Transverse colon (tissue), 4 donors: ENCODE data around the gene BRINP2. TPM values are rescaled to one million over a fixed set of nuclear protein-coding genes. Genes with fewer than 3 reads are reported as not detected.

Experiments used
- DNase-seq: peaks from one replicate; pipeline ENCODE4 v3.0.0-alpha.2; 2019
- H3K27ac ChIP-seq, 4 donors: fragments of 200-600 bp; sonication (generic); 2 replicates each; pipeline ENCODE4 v1.5.1; 2016 to 2018; ENCODE audit warnings: inconsistent platforms in 4 of 4
- H3K27me3 ChIP-seq: fragments of 200-600 bp; sonication (generic); 2 replicates; pipeline ENCODE4 v1.5.1; 2017; ENCODE audit warnings: inconsistent platforms
- H3K36me3 ChIP-seq, 4 donors: fragments of 200-600 bp; sonication (generic); 2 replicates each; pipeline ENCODE4 v1.5.1; 2017 to 2019; ENCODE audit warnings: inconsistent platforms in 4 of 4
- H3K4me1 ChIP-seq, 4 donors: fragments of 200-600 bp; sonication (generic); 2 replicates each; pipeline ENCODE4 v1.5.1; 2017 to 2020; ENCODE audit warnings: inconsistent platforms in 4 of 4
- H3K4me3 ChIP-seq, 4 donors: fragments of 200-600 bp; sonication (generic); 1 replicate in 1 of 4; 2 replicates in 3 of 4; pipeline versions ENCODE4 v1.5.1 to v1.6.1; 2017 to 2019; ENCODE audit warnings: inconsistent platforms in 4 of 4
- H3K9me3 ChIP-seq, 2 donors: fragments of 200-600 bp; sonication (generic); 2 replicates each; pipeline ENCODE4 v1.5.1; 2017 to 2019; ENCODE audit warnings: inconsistent platforms in 2 of 2
- CTCF ChIP-seq, 5 experiments: fragments of 200-600 bp in 3 of 5; fragments of 450-650 bp in 2 of 5; sonication (generic) in 3 of 5; IDR thresholded peaks; 1 replicate in 2 of 5; 2 replicates in 3 of 5; pipeline ENCODE4 v1.5.1; 2016 to 2017; ENCODE audit warnings: antibody characterized with exemption in 5 of 5, inconsistent platforms in 3 of 5, mild to moderate bottlenecking in 2 of 5, moderate library complexity in 1 of 5
- EP300 ChIP-seq: sonication (generic); formaldehyde crosslinking; IDR thresholded peaks from one replicate; pipeline ENCODE4 v1.6.1; 2017; ENCODE audit warnings: antibody characterized with exemption, low read depth
- POLR2A ChIP-seq: fragments of 450-650 bp; IDR thresholded peaks from one replicate; pipeline ENCODE4 v1.6.1; 2016; ENCODE audit warnings: antibody characterized with exemption, mild to moderate bottlenecking, moderate library complexity
- POLR2AphosphoS5 ChIP-seq, 3 donors: sonication (generic); formaldehyde crosslinking; IDR thresholded peaks; one replicate each; pipeline ENCODE4 v1.6.1; 2016; ENCODE audit warnings: antibody characterized with exemption in 3 of 3
- WGBS, 2 donors: methylation state at CpG; one replicate each; pipeline ENCODE4 v1.1.5; 2018; ENCODE audit warnings: low coverage in 1 of 2; 5-methylcytosine and 5-hydroxymethylcytosine counted together
- in situ Hi-C, 4 donors: fragments of 200-750 bp; cut with MboI; loops; one replicate each; pipeline versions ENCODE4 v1.15.0 to v1.15.1; 2017; ENCODE audit warnings: low sequenced_read_pairs in 3 of 4, low pct_ligation_motif_present in 1 of 4, low pct_unique_long_range_greater_than_20kb in 1 of 4
- intact Hi-C: fragments of 100-400 bp; cut with DNase I; formaldehyde crosslinking; loops from one replicate; pipeline ENCODE4 v1.15.1; 2023; ENCODE audit warnings: low total_unique reads
- total RNA-seq, 4 donors: library from RNA; depleted of rRNA; stranded (reverse); fragments of >200 nt; gene quantifications; one replicate each; pipeline ENCODE4 v1.1.0, GENCODE V29; 2016

BRINP2 gene
- total RNA-seq, 4 donors from 2014 or later = not detected

- Histone ChIP-seq H3K4me1 (no peaks in the 10 kb centered on the region), H3K4me3 (no peak overlapping the region), H3K27me3 (no peaks in the 10 kb centered on the region), H3K27ac (no peak overlapping the region), H3K9me3 (no peaks in the 10 kb centered on the region), H3K36me3 (no peaks in the 10 kb centered on the region)
- intact Hi-C loops = no loop called here
- WGBS, 2 donors = 86 to 100% methylated on average over 1 of the region's 1 CpG
- TF ChIP-seq POLR2A (no peak), POLR2AphosphoS5 (IDR thresholded peaks at IDR 0.05) (no peak), CTCF (IDR thresholded peaks at IDR 0.05) (no peak), EP300 (no peak)
- no peak for DNase-seq
- in situ Hi-C loops = no loop called here
These were observed 136.2 kb downstream of the BRINP2 start for GRCh38 chr1:177306981-177307380.

GRCh38 chr1:177307771-177308170, 137.0 kb downstream of the BRINP2 start:
- no peak for DNase-seq
- Histone ChIP-seq H3K4me1 (no peaks in the 10 kb centered on the region), H3K4me3 (no peak overlapping the region), H3K9me3 (no peaks in the 10 kb centered on the region), H3K27me3 (no peaks in the 10 kb centered on the region), H3K27ac (no peak overlapping the region), H3K36me3 (no peaks in the 10 kb centered on the region)
- no peak for TF ChIP-seq POLR2A
- no peak for TF ChIP-seq EP300
- TF ChIP-seq CTCF (IDR thresholded peaks at IDR 0.05) = no peak
- TF ChIP-seq POLR2AphosphoS5 (IDR thresholded peaks at IDR 0.05) = no peak
- intact Hi-C loops = no loop called here
- in situ Hi-C loops = no loop called here

GRCh38 chr1:177309880-177310279, 139.1 kb downstream of the BRINP2 start:
- Histone ChIP-seq H3K4me1 (no peaks in the 10 kb centered on the region), H3K36me3 (no peaks in the 10 kb centered on the region), H3K27me3 (no peaks in the 10 kb centered on the region), H3K9me3 (no peaks in the 10 kb centered on the region), H3K4me3 (no peak overlapping the region), H3K27ac (no peak overlapping the region)
- DNase-seq = no peak
- in situ Hi-C loops = no loop called here
- intact Hi-C loops = no loop called here
- no peak for TF ChIP-seq POLR2AphosphoS5 (IDR thresholded peaks at IDR 0.05)
- WGBS, 2 donors = 0 to 63% methylated on average over 1 to 2 of the region's 2 CpGs

GRCh38 chr1:177310326-177310725, 139.6 kb downstream of the BRINP2 start:
- DNase-seq = no peak

More at GRCh38 chr1:177310326-177310725, 139.6 kb downstream of the BRINP2 start:
- in situ Hi-C loops = no loop called here
- no peaks in the 10 kb centered on the region for H3K36me3 ChIP-seq
- no peaks in the 10 kb centered on the region for H3K9me3 ChIP-seq
- TF ChIP-seq CTCF (IDR thresholded peaks at IDR 0.05) = no peak
- TF ChIP-seq POLR2AphosphoS5 (IDR thresholded peaks at IDR 0.05) = no peak
- TF ChIP-seq POLR2A = no peak
- TF ChIP-seq EP300 = no peak
- no peak overlapping the region for H3K27ac ChIP-seq
- no peaks in the 10 kb centered on the region for H3K4me1 ChIP-seq
- intact Hi-C loops = no loop called here
- H3K27me3 ChIP-seq = no peaks in the 10 kb centered on the region
- H3K4me3 ChIP-seq = no peak overlapping the region
- WGBS, 2 donors = 78% methylated on average over 1 of the region's 1 CpG; no CpG with 5 or more reads in 1 of the 2 donors
